Stimulated activated CD4-positive, alpha-beta T cell treated with anti-CD3 and anti-CD28 coated beads, Interleukin-1b, Interleukin-23, amount 100 ng/mL, for 24 hours (primary cell): ENCODE measurements around the gene ACOX3.
"Not testable (repeated sequence)": the region's sequence is repeated elsewhere in the genome, so short reads cannot be mapped to it uniquely, and the experiment has no call there.

Source experiments
- DNase-seq, 4 experiments: peaks; one replicate each; pipeline ENCODE4 v3.0.0-alpha.2; 2020; ENCODE audit warnings: low read depth in 4 of 4, low spot score in 1 of 4

The ACOX3 gene

GRCh38 chr4:8342651-8343261 is 97.8 kb downstream of the ACOX3 start:
- DNase-seq = no peak

GRCh38 chr4:8341691-8342090 is 98.8 kb downstream of the ACOX3 start:
- DNase-seq = no peak

- DNase-seq = not testable (repeated sequence)
These were observed 99.2 kb downstream of the ACOX3 start for GRCh38 chr4:8341281-8341680.

GRCh38 chr4:8340781-8341241 is 99.7 kb downstream of the ACOX3 start:
- DNase-seq = no peak

- DNase-seq = no peak
These were observed 102.1 kb downstream of the ACOX3 start for GRCh38 chr4:8338351-8338961.

- no peak for DNase-seq
These were observed 104.0 kb downstream of the ACOX3 start for GRCh38 chr4:8336412-8337075.

- DNase-seq = no peak
These were observed 104.7 kb downstream of the ACOX3 start for GRCh38 chr4:8335848-8336247.

- DNase-seq = no peak
These were observed 105.6 kb downstream of the ACOX3 start for GRCh38 chr4:8334786-8335460.

GRCh38 chr4:8333726-8334460 is 106.6 kb downstream of the ACOX3 start:
- no peak for DNase-seq

GRCh38 chr4:8332891-8333331 is 107.6 kb downstream of the ACOX3 start:
- no peak for DNase-seq

GRCh38 chr4:8332038-8332857 is 108.3 kb downstream of the ACOX3 start:
- DNase-seq = no peak

- DNase-seq = no peak
These were observed 109.0 kb downstream of the ACOX3 start for GRCh38 chr4:8331575-8331955.

- no peak for DNase-seq
These were observed 109.5 kb downstream of the ACOX3 start for GRCh38 chr4:8330821-8331574.

- no peak for DNase-seq
These were observed 110.4 kb downstream of the ACOX3 start for GRCh38 chr4:8329859-8330761.

- no peak for DNase-seq
These were observed 111.0 kb downstream of the ACOX3 start for GRCh38 chr4:8329560-8329858.

- no peak for DNase-seq
These were observed 111.5 kb downstream of the ACOX3 start for GRCh38 chr4:8328866-8329559.

GRCh38 chr4:8328456-8328855 is 112.1 kb downstream of the ACOX3 start:
- no peak for DNase-seq

- DNase-seq = no peak
These were observed 114.3 kb downstream of the ACOX3 start for GRCh38 chr4:8326206-8326605.
